Globus pallidus (tissue), 1 donor: ENCODE results near the gene ZBTB38.

Source experiments
- DNase-seq: peaks from one replicate; pipeline ENCODE4 v3.0.0-alpha.2; 2015; ENCODE audit warnings: low spot score

Gene ZBTB38

DNA sequence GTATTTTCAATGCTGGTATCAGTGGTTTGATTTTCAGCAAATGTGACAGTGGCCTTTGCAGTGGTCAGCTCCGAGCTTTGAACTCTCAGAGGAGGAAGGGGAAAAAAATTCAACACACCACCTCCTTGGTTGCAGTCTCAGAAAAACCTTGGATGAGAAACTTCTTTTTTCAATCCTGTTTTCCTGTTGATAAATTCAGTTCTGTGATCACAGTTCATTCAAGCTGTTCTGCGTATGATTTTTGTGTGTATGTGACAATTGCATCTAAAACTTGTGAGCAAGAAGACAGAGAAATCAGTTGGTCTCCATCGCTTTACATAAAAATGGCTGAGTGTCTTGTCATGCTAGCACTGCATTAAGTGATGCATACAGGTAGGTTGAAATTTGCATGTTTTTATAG is 19.2 kb downstream of the ZBTB38 start:
- DNase-seq, result no peak

DNA sequence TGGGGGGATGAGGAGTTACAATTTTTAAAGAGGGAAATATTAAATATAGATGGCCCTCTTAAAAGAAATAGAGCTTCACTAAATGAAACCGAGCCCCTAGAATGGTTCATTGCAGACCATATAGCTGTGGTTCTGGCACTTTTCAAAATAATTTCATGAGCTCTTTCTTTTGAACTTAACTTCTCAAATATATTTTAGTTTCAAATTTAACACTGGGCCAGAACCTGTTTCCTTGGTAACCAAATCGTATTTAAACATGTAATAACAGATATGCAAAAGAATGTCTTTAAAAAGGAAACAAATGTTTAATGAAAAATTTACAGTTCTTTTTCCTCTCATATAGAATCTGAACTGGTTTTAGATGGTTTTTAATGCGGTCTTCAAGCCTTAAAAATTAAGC is 20.1 kb downstream of the ZBTB38 start:
- DNase-seq, result no peak

DNA sequence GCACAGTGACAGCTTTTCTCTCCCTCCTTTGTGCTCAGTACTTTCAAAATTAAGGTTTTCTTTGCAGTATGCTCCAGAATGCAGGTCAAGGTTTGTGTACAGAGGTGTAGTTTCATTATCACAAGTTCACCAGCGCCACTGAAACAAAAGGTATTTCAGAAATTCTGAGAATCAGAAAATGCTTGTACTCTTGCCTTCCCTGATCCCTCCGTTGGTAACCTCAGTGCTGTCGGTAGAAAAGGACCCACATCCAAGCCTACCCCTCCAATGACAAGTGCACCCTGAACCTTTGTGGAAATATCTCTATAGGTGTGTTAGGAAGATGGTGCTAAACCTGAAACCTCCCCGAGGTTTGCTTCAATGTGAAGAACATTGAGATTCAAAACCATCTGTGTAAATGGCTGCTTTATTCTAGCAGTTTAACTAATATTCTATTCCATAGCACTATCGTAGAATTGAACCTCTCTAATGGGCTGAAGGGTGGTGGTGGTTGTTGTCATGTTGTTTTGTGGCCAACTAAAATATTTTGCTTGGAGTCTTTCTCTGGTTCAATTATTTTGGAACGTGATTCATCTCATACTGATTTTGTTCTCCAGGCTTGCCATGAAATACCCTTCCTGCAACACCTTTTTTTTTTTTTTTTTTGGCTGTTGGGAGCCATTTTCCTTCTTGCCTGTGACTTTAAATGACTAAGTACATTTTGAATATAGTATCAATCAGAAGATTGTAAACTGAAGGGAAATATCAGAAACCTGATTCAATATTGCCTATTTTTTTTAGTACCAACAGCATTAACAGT is 20.7 kb downstream of the ZBTB38 start:
- DNase-seq, result no peak

DNA sequence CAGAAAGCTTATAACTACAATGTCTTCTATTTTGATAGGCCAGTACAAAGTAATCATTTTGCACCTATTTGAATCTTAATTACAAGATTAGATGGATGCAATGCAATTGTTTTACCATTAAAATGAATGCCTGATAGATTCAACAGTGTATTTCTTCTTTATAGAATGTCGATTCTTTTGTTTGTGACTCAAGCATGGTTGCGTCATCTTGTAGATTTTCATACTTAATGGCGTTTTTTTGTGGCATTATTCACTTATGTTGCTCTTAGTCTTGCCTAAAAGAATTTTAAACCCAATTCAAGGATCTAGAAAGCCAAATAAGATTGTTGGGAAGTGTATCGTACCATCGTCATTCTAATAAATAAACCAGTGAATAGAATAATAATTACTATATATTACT is 21.4 kb downstream of the ZBTB38 start:
- DNase-seq, result no peak

DNA sequence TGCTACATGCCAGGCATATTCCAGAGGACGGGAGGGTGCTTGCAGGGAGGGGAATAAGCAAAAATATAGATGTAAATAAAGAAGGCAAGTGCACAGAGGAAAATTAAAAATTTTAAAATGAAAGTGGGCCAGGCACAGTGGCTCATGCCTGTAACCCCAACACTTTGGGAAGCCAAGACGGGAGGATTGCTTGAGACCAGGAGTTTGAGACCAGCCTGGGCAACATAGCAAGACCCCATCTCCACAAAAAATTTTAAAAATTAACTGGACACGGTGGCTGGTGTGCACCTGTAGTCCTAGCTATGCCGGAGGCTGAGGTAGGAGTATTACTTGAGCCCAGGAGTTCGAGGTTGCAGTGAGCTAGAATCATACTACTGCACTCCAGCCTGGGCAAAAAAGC is 22.4 kb downstream of the ZBTB38 start:
- DNase-seq, result no peak

DNA sequence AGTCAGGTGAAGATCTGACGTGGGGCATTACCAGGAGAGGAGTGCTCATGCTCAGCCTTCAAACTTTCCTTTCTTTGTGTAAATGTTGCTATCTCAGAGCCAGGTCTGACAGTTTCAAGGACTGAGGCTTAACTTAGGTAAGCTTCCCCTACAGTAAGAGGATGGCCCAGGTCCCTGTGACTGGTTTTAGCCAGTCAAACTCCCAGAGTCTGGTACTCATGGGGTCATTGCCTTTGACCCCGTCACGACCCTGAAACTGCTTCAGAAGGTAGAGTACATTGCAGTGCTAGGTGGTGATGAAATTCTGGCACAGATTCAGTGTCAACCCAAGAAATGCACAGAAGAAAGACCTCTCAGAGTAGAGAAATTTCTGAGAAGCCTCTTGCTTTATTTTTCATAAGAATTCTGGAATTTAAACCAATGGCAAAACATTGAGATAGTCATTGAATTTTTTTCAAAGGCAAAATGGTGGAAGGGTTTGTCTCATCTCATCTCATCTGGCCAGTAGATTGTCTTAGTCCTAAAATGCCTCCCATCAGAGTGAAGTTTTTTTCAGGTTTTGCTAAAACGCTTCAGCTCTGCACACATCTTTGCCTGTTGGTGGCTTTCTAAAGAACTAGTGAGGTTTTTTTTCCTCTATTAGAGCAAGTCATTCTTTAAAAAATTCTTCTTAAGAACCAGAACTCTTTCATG is 23.1 kb downstream of the ZBTB38 start:
- DNase-seq, result no peak

DNA sequence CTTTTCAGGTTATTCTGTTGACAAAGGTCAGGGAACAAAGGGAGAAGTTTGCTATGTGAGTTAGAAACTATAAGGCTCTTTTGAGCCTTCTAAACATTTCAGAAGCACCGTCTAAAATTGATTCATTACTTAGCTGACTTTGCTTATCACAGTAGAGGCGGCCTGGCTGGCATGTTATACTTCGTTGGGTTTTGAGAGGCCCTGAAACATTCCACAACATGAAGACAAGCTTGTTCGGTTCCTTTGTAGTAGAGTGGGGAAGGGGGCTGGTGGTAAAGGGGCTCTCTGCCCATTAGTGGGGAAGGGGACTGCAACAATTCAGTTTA is 23.6 kb downstream of the ZBTB38 start:
- DNase-seq, result no peak

DNA sequence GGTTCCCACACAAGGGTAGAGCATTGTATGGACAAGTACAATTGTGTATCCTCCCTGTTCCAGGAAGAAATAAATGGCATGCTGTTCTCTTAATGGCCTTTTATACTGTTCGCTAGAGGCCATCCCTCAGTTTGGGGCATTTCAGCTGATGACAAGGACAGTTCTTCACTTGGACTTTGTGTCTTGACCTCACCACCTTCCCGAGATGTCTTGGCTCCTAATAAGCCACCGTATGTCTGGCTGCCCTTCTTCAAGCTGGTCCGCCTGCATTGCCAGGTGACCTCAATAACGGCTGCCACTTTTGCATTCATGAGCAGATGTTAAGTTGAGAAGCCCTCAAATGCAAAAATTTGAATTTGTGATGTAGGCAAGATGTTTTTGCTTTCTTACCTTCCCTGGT is 24.1 kb downstream of the ZBTB38 start:
- DNase-seq, result no peak

DNA sequence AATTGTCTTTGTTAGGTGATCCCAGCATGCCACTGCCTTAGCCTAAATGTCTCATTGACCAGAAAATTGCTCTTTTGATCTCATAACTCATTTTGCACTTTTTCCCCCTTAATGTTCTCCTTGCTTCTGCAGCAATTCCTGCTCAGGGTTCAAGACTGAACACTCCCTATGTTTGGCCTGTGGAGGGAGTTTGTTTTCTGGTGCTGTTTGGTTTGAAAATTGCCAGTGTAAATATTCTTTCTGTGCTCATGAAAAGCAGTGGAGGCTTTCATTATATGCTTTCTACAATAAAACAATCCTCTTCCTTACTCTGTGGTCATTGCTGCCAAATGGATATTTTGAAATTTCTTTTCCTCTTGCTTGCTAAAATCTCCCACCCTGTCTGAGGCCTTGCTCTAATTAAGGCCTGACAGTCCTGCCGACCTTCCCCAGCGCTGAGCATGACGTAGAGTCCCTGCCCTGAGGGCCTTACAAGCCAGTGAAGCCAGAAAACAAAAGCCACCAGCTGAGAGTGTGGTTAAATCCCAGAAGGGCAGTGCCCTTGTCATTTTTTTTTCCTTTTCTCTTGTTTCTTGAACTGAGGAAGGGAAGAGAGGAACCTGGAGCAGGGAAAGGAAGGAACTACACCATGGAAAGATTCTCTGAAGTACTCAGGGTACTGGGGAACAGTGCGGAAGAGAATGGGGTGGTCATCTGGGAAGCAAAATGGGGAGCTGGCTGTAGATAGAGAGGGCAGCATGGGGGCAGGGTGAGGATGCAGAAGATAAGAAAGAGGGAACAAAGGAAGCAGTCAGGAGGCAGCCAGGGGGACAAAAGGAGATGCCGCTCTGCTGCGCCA is 24.8 kb downstream of the ZBTB38 start:
- DNase-seq, result no peak

DNA sequence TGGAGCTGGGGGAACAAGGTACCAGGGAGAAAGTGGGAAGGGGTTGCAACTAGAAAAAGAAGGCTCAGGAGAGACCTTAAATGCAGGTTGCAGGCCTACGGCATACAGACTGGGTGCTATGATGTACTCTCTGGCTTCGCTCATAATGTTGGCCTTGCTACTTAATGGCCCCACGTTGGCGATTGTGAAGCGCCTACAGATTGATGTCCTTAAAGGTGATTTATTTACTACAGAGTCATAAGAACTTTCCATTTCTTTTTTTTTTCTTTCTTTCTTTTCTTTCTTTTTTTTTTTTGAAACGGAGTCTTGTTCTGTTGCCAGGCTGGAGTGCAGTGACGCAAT is 25.4 kb downstream of the ZBTB38 start:
- DNase-seq, result no peak

DNA sequence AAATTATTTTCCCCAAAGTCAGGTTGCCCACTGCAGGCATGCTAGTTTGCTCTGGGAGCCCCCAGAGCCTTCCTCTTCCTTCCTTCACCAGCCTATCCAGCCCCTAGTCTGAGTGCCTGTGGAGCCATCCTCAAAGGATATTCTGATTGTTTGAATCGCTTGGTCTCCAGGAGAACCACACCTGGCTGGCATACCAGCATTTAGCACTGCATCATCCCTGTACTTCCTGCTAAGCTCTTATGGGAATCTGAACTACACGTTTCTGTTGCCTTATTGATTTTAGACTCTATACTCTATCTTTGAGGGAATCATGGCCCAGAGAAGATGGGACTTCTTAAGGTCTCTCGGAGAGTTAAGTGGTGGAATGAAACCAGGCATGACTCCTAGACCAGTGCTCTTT is 26.3 kb downstream of the ZBTB38 start:
- DNase-seq, result no peak

DNA sequence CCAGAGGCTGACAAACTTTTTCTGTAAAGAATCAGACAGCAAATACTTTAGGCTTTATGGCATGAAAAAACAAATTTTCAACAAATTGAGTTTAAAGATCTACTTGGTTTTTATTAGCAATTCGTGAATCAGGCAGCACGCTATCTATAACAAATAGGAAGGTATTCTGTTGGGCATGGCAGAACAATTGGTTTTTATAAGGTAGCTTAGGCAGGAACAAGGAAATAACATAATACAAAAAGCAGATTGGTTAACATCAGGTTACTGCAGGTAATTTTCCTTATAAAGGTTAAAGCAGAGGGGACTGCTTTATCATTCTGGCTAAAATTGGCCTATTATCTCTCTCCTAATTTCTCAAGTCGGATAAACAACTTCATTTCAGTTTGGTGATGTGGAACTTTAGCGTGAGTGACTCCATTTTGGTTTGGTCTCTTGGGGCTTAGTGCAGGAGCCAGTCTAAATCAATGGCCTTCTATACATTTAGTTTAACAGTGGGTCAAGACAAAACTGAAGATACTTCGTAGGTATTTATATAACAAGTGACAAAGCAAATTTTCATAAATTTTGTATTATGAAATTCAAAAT is 26.8 kb downstream of the ZBTB38 start:
- no peak for DNase-seq

DNA sequence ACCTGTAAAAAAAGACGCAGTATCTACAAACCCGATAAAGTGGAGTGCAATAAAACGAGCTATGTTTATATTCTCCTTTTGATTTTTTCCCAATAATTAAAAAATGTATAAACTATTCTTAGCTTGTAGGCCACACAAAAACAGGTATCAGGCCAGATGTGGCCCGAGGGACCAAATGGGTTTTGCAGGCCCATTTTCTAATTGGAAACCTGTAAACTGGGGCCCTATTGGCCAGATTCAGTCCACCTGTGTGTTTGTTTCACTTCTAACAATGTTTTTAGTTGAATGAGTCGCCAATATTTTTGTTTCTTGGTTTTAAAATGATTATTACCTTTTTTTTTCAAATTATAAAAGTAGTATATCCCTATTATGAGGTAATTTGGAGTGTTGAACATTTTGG is 29.7 kb downstream of the ZBTB38 start:
- DNase-seq, result no peak

DNA sequence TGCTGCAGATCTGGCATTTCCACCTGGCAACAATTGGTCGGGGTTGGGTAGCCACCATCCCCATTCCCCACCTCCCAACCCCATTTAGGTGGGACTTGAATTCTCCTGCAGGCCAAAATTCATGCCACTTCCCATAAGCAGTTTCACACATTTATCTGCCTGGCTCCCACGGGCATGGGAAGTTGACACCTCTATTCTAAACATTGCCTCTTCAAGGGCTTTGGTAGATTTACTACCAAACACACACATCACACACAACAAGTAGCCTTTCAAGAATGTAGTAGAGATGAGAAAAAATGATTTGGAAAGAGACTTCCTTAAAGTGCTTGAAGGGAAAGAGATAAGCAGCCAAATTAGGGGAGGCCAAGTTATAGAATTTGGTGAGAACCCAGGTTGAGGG is 30.9 kb downstream of the ZBTB38 start:
- no peak for DNase-seq

DNA sequence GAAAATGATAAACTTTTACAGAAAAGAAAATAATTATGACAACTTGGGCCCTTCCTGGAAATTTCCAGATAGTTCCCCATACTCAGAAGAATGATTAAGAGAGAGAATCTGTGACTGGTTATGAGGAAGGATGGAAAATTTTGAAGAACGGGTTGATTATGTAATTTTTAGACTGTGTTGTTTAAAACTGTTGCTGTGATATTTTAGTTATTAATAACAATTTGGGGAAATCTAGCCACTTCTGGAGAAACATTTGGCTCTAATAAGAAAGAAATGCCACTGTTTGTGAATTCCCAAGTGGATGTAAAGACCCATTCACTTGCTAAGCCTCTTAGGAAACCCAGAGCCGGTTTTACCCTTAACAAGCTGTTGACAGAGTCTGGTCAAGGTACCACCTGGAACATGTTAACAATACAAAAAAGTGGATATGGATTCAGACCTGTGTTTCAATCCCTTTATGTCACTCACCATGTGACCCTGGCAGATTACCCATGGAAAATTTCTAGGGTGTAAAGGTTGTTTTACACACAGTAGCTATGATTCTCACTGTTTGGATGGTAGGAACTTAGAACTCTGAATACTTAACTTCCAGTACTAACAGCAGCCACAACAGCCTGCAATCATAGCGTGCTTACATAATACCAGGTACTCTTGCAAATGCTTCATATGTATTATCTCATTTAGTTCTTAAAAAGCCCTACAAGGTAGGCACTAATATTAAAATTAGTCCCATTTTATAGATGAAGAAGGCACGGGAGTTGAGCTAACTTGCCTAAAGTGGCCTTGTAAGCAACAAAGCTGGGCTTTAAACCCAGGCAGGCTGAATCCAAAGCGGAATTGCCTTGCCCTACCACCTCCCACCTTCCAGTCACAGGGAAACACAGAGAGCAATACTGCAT is 32.0 kb downstream of the ZBTB38 start:
- DNase-seq, result no peak

DNA sequence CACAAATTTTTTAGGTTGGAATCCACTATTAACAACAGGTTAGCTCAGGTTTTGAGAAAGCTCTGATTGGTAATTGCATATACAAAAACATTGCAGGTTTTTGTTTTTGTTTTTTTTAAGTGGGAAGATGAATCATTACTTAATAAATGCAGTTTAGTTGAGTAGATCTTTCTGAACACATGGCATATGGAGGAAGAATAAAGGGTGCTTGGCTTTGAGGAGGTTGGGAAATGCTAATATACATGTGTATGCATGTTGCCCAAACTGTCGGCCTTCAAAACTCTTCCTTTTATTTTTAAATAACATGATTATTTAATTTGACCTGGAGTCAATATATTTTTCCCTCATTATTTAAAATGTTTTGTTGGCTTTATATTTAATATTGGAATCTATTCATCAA is 32.8 kb downstream of the ZBTB38 start:
- no peak for DNase-seq

DNA sequence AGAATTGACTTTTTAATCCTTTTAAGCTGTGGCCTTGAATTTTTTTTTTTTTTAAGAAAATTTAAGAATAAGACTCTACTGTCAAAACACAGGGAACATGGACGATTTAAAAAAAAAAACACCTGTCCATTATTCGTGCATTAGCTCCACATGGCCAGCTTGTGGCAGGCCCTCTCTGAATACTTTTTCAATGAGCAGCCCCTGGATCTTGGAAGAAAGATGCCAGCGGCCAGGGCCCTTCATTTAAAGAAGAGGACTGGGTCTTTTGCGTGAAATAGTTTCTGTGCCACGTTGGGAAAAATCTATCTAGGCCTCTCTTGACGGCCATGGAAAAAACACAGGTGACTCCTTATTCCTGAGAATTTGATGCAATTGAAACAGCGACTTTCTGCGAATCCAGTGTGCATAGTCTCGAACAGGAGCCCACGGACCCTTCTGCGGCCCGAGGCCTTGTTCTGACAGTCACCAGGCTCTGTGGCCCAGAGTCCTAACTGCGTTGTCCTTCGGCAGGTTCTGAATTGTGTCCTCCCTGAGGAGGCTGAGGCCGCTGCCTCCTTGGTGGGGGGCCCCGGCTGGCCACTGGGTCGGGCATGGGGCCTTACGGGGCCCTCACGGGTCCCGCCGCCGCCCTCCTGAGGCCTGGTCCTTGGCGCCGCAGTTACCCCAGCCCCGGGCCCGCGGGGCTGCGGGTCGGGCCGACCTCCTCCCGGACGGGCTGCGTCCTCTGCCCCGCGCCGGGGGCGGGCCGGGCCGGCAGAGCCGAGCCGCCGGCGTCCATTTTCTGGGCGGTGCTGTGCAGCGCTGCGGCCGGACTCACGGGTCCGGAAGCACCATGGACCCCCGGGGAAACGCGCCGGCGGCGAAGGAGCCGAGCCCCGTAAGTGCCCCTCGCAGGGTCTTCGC is 33.5 kb downstream of the ZBTB38 start:
- no peak for DNase-seq

DNA sequence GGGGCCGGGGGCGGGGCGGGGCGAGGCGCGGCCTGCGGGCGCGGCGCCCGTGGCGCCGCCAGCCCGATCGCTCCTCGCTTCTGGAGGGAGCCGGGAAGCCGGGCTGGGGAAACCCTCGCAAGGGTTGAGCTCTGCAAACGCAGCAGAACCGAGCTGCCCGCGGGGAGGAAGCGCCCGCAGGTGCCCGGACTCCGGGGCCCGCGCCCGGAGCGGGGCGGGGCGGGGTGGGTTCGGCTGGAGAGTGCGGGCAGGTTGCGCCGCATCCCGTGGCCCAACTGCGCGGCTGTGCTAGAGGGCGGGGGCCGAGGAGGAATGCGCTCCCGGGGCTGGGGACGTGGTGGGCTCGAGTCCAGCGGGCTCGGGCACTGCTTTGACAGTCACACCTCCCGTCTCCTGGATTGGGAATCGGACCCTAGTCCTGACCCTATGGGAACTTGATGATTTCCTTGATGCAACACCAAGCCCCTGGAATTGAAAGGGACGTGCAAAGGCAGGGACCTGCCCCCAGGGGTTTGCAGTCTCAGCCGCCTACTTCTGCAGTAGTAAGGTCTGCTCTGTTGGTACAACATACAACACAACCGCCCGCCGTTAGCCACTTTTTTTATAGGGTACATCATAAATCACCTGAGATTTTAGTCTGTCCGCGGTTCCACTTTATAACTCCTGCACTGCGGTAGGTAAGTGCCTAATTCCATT is 34.3 kb downstream of the ZBTB38 start:
- peak; percentile 62 for DNase-seq

DNA sequence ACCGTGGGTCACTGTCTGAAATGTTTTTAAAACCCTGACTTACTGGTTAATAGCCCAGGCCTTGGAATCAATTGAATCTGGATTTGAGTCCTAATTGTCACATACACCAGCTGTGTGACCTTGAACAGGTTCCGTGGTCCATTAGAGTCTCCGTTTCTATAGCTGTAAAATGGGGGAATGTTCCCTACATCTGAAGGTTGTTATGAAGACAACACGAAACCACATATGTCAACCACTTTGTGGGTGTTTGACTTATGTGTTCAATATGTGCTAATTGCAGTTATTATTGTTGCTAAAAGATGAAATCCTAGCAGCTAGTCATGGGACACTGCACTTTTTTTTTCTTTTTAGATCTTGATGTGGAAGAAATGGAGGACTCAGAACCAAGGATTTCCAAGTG is 35.3 kb downstream of the ZBTB38 start:
- no peak for DNase-seq

DNA sequence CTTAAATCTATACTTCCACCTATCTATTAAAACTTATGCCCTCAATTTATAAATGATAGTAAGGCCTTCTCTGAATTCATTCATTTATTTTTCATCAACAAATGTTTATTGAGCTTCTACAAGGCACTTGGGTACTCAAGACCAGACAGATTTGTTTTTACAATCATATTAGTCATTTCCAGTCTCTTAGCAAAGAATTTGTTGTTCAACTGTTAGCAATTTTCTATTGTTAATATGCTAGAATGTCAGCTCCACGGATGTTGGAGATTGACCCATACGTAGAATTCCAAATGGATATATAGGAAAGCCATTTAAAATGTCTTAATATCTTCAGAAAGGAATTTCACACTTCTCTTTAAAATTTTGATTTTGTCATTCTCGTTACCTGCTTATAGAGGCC is 36.7 kb downstream of the ZBTB38 start:
- DNase-seq, result no peak
